ENCODE measurements around the gene EPB41L4B.
"Not testable (repeated sequence)": the region's sequence is repeated elsewhere in the genome, so short reads cannot be mapped to it uniquely, and the experiment has no call there.

EPB41L4B gene

GRCh38 chr9:109286571-109286977 is 34.3 kb downstream of the EPB41L4B start:
- H3K4me3 ChIP-seq (ENCODE audit: low read length), result no peak overlapping the region
- DNase-seq (ENCODE audit: low read depth), result no peak
- TF ChIP-seq CTCF (conservative IDR thresholded peaks at IDR 0.05; ENCODE audit: low read depth, low read length), result no peak

DNA sequence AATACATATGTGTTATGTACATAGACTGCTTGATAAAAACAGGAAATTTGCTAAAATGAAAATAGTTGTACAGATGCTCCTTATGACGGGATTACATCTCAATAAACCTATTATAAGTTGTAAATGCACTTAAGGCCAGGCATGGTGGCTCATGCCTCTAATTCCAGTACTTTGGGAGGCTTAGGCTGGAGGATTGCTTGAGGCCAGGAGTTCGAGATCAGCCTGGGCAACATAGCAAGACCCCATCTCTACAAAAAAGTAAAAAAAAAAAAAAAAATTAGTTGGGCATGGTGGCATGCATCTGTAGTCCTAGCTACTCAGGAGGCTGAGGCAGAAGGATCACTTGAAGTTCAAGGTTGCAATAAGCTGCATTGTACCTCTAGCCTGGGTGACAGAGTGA is 37.2 kb downstream of the EPB41L4B start:
- H3K4me3 ChIP-seq (ENCODE audit: low read length); DNase-seq (ENCODE audit: low read depth): not testable (repeated sequence)

- no peak for TF ChIP-seq CTCF (conservative IDR thresholded peaks at IDR 0.05; ENCODE audit: low read depth, low read length)
- DNase-seq (ENCODE audit: low read depth), result no peak
These were observed 37.8 kb downstream of the EPB41L4B start for GRCh38 chr9:109283012-109283411.

DNA sequence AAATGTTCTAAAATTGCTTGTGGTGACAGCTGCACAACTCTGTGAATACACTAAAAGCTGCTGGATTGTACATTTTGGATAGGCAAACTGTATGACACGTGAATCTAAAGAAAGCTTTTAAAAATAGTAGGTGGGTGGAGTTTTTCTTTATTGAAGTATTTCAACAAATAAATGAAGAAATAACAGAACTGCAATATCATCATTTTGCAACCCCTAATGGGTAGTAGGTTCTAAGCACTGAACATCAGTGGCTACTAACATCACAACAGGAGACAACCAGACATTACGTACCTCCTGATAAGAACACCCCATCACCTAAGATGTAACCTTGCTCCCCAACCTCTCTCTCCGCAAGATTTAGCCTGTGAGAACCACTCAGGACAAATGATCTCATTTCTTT is 38.6 kb downstream of the EPB41L4B start:
- no peak for TF ChIP-seq CTCF (conservative IDR thresholded peaks at IDR 0.05; ENCODE audit: low read depth, low read length)
- DNase-seq (ENCODE audit: low read depth), result no peak
- no peak overlapping the region for H3K4me3 ChIP-seq (ENCODE audit: low read length)

More at GRCh38 chr9:109283012-109283411, 37.8 kb downstream of the EPB41L4B start:
- no peak overlapping the region for H3K4me3 ChIP-seq (ENCODE audit: low read length)

DNA sequence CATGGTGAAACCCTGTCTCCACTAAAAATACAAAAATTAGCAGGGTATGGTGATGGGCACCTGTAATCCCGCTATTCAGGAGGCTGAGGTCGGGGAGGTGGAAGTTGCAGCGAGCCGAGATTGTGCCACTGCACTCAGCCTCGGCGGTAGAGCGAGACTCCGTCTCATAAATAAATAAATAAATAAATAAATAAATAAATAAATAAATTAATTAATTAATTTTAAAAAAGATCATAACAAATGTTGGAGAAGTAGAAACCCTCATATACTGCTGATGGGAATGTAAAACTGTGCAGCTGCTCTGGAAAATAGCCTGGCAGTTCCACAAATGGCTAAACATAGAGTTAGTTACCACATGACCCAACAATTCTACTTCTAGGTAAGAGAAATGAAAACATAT is 39.3 kb downstream of the EPB41L4B start:
- no peak for DNase-seq (ENCODE audit: low read depth)
- no peak overlapping the region for H3K4me3 ChIP-seq (ENCODE audit: low read length)
- no peak for TF ChIP-seq CTCF (conservative IDR thresholded peaks at IDR 0.05; ENCODE audit: low read depth, low read length)

- no peak for TF ChIP-seq CTCF (conservative IDR thresholded peaks at IDR 0.05; ENCODE audit: low read depth, low read length)
- DNase-seq (ENCODE audit: low read depth), result no peak
These were observed 42.0 kb downstream of the EPB41L4B start for GRCh38 chr9:109278848-109279247.

GRCh38 chr9:109278216-109278615 is 42.6 kb downstream of the EPB41L4B start:
- DNase-seq (ENCODE audit: low read depth), result no peak
- TF ChIP-seq CTCF (conservative IDR thresholded peaks at IDR 0.05; ENCODE audit: low read depth, low read length), result no peak
- no peak overlapping the region for H3K4me3 ChIP-seq (ENCODE audit: low read length)

More at GRCh38 chr9:109278848-109279247, 42.0 kb downstream of the EPB41L4B start:
- no peak overlapping the region for H3K4me3 ChIP-seq (ENCODE audit: low read length)

GRCh38 chr9:109277451-109277850 is 43.4 kb downstream of the EPB41L4B start:
- H3K4me3 ChIP-seq (ENCODE audit: low read length), result no peak overlapping the region
- no peak for TF ChIP-seq CTCF (conservative IDR thresholded peaks at IDR 0.05; ENCODE audit: low read depth, low read length)
- no peak for DNase-seq (ENCODE audit: low read depth)

All from retinal pigment epithelial cell (primary cell).